ENCODE results near the gene CPSF4L.

- TF ChIP-seq CTCF (optimal IDR thresholded peaks at IDR 0.05 in 1 of 3, IDR thresholded peaks at IDR 0.05 in 1 of 3, conservative IDR thresholded peaks at IDR 0.05 in 1 of 3; ENCODE audit: extremely low read depth in 1 of 3, insufficient read depth in 2 of 3, low read length in 3 of 3) (no peak), EZH2 (IDR thresholded peaks at IDR 0.05; ENCODE audit: low read length) (no peak)
Measured at GRCh38 chr17:73284906-73285602, 23.4 kb upstream of the CPSF4L start.
